GM12878 (cell line): ENCODE data around the gene C12orf56. TPM values are rescaled to one million over a fixed set of nuclear protein-coding genes. Genes with fewer than 3 reads are reported as not detected.

ENCODE experiments used
- ATAC-seq: fragments of 200-7000 bp; cut with Tn5 transposase; 3 replicates; pipeline ENCODE4 v1.9.1; 2020; ENCODE audit warnings: mild to moderate bottlenecking, moderate library complexity
- BruUV-seq: library from RNA; stranded (reverse); fragments of 400-500 nt; replicated peaks from 2 replicates; lab custom pipeline; 2021; lab: Mats Ljungman, UMichigan
- CTCF ChIA-PET: fragments of 300-600 bp; sonication (Branson Sonifier 250); formaldehyde crosslinking; extraction: SDS; loops from one replicate; lab custom pipeline; 2021; ENCODE audit warnings: inconsistent platforms; lab: Yijun Ruan, JAX
- POLR2A ChIA-PET: fragments of 350-600 bp; formaldehyde crosslinking; extraction: SDS; loops from one replicate; lab custom pipeline; 2021; ENCODE audit warnings: inconsistent platforms; lab: Charles Lee
- RAD21 ChIA-PET: fragments of 300-600 bp; sonication (Branson Sonifier 250); formaldehyde crosslinking; loops from one replicate; lab custom pipeline; 2023; ENCODE audit warnings: antibody characterized with exemption; ENCODE audit not compliant: unreplicated experiment; lab: Charles Lee
- SMC1A ChIA-PET: fragments of 300-600 bp; sonication (Branson Sonifier 250); formaldehyde crosslinking; loops from one replicate; lab custom pipeline; 2023; ENCODE audit not compliant: unreplicated experiment, uncharacterized antibody; lab: Charles Lee
- DNase-seq: peaks from one replicate; pipeline ENCODE4 v3.0.0-alpha.2; 2011; ENCODE audit warnings: low read depth, low spot score
- FAIRE-seq: peaks from 3 replicates; lab custom pipeline; 2011; peaks lifted over from hg19 to GRCh38; lab: Jason Lieb, UNC
- H2AFZ ChIP-seq: 2 replicates; pipeline ENCODE4 v1.6.0; 2011; ENCODE audit warnings: low read depth, low read length, control low read depth; ENCODE audit not compliant: control insufficient read depth
- H3K27ac ChIP-seq: 2 replicates; pipeline ENCODE4 v1.5.1; 2011; ENCODE audit warnings: control low read depth; ENCODE audit not compliant: control insufficient read depth, insufficient read depth
- H3K27me3 ChIP-seq, 2 experiments: replicated peaks in 1 of 2; 2 replicates each; pipeline versions ENCODE4 v1.6.0 to v1.6.1; 2011; ENCODE audit warnings: low read length in 1 of 2; ENCODE audit not compliant: control insufficient read depth in 2 of 2, insufficient read depth in 2 of 2
- H3K36me3 ChIP-seq, 2 experiments: 2 replicates each; pipeline ENCODE4 v1.5.1; 2011; ENCODE audit warnings: low read length in 1 of 2; ENCODE audit not compliant: control insufficient read depth in 2 of 2, insufficient read depth in 2 of 2
- H3K4me1 ChIP-seq: 2 replicates; pipeline ENCODE4 v1.6.1; 2011; ENCODE audit warnings: mild to moderate bottlenecking, low read length, moderate library complexity, mixed read lengths; ENCODE audit not compliant: control insufficient read depth, insufficient read depth
- H3K4me2 ChIP-seq: 2 replicates; pipeline ENCODE4 v1.6.0; 2011; ENCODE audit warnings: control low read depth; ENCODE audit not compliant: control insufficient read depth, insufficient read depth
- H3K4me3 ChIP-seq: fragments of 200-600 bp; sonication (generic); 2 replicates; pipeline ENCODE4 v1.5.1; 2016
- H3K79me2 ChIP-seq: 2 replicates; pipeline ENCODE4 v1.6.0; 2011; ENCODE audit warnings: low read length; ENCODE audit not compliant: control insufficient read depth, insufficient read depth
- H3K9ac ChIP-seq: 2 replicates; pipeline ENCODE4 v1.8.0; 2011; ENCODE audit warnings: low read length, control low read depth, mixed read lengths; ENCODE audit not compliant: control insufficient read depth, insufficient read depth
- H3K9me3 ChIP-seq: replicated peaks from 3 replicates; pipeline ENCODE4 v1.5.1; 2011; ENCODE audit warnings: mild to moderate bottlenecking, low read length; ENCODE audit not compliant: control insufficient read depth, insufficient read depth
- H4K20me1 ChIP-seq: 2 replicates; pipeline ENCODE4 v1.6.0; 2011; ENCODE audit not compliant: control insufficient read depth, insufficient read depth
- CUX1 ChIP-seq: IDR thresholded peaks from 2 replicates; pipeline ENCODE4 v1.6.1; 2012; ENCODE audit warnings: improper control_type of control experiment, low read depth, low read length; ENCODE audit not compliant: insufficient replicate concordance
- NFYA ChIP-seq: IDR thresholded peaks from 2 replicates; pipeline ENCODE4 v1.6.1; 2011; ENCODE audit warnings: low read depth, mild to moderate bottlenecking, low read length, improper control_type of control experiment, borderline replicate concordance
- SP1 ChIP-seq: IDR thresholded peaks from one replicate; pipeline ENCODE4 v1.6.1; 2011; ENCODE audit warnings: low read depth, low read length
- STAT3 ChIP-seq: IDR thresholded peaks from 2 replicates; pipeline ENCODE4 v1.6.1; 2011; ENCODE audit warnings: low read depth, low read length, improper control_type of control experiment
- WGBS: methylation state at CpG from one replicate; pipeline ENCODE4 v1.1.6; 2016; ENCODE audit warnings: low lambda C conversion rate; ENCODE audit not compliant: insufficient replicate concordance, insufficient coverage; ENCODE audit errors: missing lambda C conversion rate; 5-methylcytosine and 5-hydroxymethylcytosine counted together
- in situ Hi-C: fragments of 300-500 bp; cut with MboI; formaldehyde crosslinking; loops from 9 replicates; pipeline ENCODE4 v1.14.3; 2018; ENCODE audit warnings: mixed read lengths
- intact Hi-C: fragments of 100-400 bp; cut with micrococcal nuclease; formaldehyde crosslinking; loops from one replicate; pipeline ENCODE4 v1.14.2; 2022; ENCODE audit not compliant: unreplicated experiment
- polyA plus RNA-seq, 11 experiments: library from polyadenylated mRNA; depleted of rRNA in 4 of 11; unstranded in 6 of 11; stranded (reverse) in 5 of 11; fragments of >200 nt; fragmentation: Nextera tagmentation in 4 of 11; fragmentation: Illumina TruSeq in 1 of 11; extraction: Ambion mirVana in 4 of 11; extraction: Trizol in 1 of 11; gene quantifications; 1 replicate in 1 of 11; 2 replicates in 10 of 11; pipeline versions ENCODE4 v1.2.1 to v1.2.3, GENCODE V29; 2011 to 2016; ENCODE audit warnings: inconsistent platforms in 2 of 11, missing spikeins in 2 of 11, low read depth in 1 of 11
- total RNA-seq, 4 experiments: library from RNA; depleted of rRNA in 3 of 4; stranded (reverse); fragments of >200 nt in 3 of 4; fragmentation: Illumina TruSeq in 1 of 4; extraction: Trizol in 1 of 4; gene quantifications; 2 replicates each; pipeline versions ENCODE4 v1.2.1 to v1.2.3, GENCODE V29; 2013 to 2021
- TF ChIP-seq, protein P1 (sequence below): IDR thresholded peaks from 2 replicates; pipeline ENCODE4 v1.6.1; 2012; ENCODE audit warnings: low read depth, low read length, improper control_type of control experiment

The C12orf56 gene
- total and polyA plus RNA-seq, 10 of the 15 experiments (the other 5 are each of a cell fraction or from before 2014, with no cell fraction given), result not detected

DNA sequence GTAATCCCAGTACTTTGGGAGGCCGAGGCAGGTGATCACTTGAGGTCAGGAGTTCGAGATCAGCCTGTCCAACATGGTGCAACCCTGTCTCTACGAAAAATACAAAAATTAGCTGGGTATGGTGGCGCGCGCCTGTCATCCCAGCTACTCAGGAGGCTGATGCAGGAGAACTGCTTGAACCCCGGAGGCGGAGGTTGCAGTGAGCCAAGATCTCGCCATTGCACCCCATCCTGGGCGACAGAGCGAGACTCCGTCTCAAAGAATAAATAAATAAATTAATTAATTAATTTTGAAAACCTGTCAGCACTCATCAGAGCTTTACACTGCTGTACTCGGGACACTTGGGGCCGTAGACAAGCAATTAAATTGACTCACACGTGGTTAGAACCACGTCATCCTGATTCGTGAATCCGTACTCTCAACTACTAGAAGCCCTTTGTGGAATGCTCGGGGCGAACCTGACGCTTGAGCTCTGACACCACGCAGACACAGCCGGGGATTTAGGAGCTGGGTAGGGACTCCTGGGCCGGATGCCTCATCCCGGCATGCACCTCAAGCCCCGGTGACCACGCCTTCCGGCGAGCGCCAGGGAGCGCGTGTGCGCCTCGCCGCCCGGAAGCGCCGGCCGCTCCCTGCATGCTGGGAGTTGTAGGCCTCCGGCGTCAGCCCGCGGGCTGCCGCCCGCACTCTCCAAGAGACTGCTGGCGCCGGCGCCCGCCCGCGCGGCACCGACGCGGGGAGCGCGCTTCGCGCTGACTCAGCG, 13.3 kb upstream of the C12orf56 start, which contains the start of gene XPOT (continued):
- TF ChIP-seq CUX1 (no peak), STAT3 (no peak), SP1 (no peak)
- TF ChIP-seq, protein P1, sequence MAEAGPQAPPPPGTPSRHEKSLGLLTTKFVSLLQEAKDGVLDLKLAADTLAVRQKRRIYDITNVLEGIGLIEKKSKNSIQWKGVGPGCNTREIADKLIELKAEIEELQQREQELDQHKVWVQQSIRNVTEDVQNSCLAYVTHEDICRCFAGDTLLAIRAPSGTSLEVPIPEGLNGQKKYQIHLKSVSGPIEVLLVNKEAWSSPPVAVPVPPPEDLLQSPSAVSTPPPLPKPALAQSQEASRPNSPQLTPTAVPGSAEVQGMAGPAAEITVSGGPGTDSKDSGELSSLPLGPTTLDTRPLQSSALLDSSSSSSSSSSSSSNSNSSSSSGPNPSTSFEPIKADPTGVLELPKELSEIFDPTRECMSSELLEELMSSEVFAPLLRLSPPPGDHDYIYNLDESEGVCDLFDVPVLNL, result no peak

DNA sequence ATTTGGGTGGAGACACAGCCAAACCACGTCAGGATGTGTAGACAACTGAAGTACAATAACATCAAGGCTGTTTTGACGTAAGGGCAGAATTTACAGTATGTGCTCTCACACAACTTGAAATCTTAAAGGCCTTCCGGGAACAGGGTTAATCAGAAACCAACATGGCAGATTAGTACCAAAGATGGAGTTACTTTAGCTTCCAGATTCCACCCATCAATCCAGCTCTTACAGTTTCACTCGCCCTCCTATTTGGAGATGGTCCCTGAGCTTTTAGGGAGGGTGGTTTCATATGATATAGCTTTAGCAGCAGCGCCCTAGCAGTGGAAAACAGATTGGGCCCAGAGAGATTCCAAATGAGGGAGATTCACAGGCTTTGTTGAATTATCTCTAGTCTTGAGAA, 11.6 kb upstream of the C12orf56 start:
- no peaks in the 10 kb centered on the region for H4K20me1 ChIP-seq
- POLR2A ChIA-PET, result interaction anchor here (0.6 kb wide), 1 partner anchor 592 kb away, joined by 4 read pairs; no protein-coding TSS in a partner anchor
- H3K4me2 ChIP-seq, result no peak overlapping the region
- in situ Hi-C loops, result no loop called here
- whole genome bisulfite sequencing, result 85% methylated on average over 5 of the region's 5 CpGs
- H3K4me3 ChIP-seq, result no peak overlapping the region
- no peak overlapping the region for H2AFZ ChIP-seq
- peaks cover 27% of the 10 kb centered on the region for H3K79me2 ChIP-seq
- no peak for TF ChIP-seq NFYA
- no peaks in the 10 kb centered on the region for H3K36me3 ChIP-seq
- CTCF ChIA-PET, result no interaction called here
- no TSS peak for BruUV-seq
- no peak overlapping the region for H3K9ac ChIP-seq
- H3K27ac ChIP-seq, result no peak overlapping the region
- intact Hi-C loops, result loop anchor here (5.0 to 10.0 kb wide), 2 partner anchors 180 to 1763 kb away; partner anchors contain the start of genes KICS2 and TMBIM4
- peaks cover 4% of the 10 kb centered on the region for H3K4me1 ChIP-seq
- DNase-seq (no peak), FAIRE-seq (no peak), ATAC-seq (no peak)
- RAD21 ChIA-PET, result no interaction called here
- no peaks in the 10 kb centered on the region for H3K9me3 ChIP-seq
- SMC1A ChIA-PET, result no interaction called here
- H3K27me3 ChIP-seq, result no peaks in the 10 kb centered on the region
